OCI-LY3 (cell line): ENCODE results near the gene ZDHHC13.

Experiments used
- CTCF ChIP-seq: fragments of 200-600, 300-600 bp; sonication (generic); IDR thresholded peaks from 2 replicates; pipeline ENCODE4 v1.5.1; 2014; ENCODE audit warnings: antibody characterized with exemption, low read length, low read depth
- EZH2phosphoT487 ChIP-seq: fragments of 200-600 bp; shearing (Covaris generic); IDR thresholded peaks from 2 replicates; pipeline ENCODE4 v1.6.1; 2018; ENCODE audit warnings: antibody characterized with exemption, mixed run types, low read depth

GRCh38 chr11:19208959-19209546 is 92.1 kb downstream of the ZDHHC13 start:
- TF ChIP-seq CTCF (no peak), EZH2phosphoT487 (no peak)
